Measurements from ENCODE around the gene SVOPL.

The SVOPL gene

DNA sequence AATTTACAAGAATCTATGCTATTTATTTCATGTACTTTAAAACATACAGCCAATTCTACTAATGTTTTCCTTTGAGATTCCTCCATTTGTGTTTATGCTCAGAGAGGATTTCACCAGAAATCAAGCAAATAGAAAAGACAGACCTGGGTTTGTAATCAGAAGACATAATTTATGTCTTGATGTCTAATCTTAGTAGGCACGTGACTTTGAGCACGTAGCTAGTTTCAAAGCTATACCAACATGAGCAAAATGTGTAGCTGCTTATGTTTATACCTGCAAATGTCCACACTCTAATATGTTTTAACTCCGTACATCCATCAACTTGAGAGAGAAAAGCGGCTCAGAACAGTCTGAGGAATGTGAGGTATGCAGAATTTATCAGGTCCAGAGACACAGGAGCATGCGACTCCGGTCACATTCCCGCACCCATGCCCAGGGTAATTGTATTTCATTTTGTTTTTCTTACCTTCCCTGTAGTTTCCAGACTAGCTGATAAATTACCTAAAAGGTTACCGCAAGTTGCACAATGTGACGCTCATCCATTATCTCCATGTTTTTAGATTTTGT, 40.0 kb downstream of the SVOPL start:
- DNase-seq (ENCODE audit: low spot score) = no peak

DNA sequence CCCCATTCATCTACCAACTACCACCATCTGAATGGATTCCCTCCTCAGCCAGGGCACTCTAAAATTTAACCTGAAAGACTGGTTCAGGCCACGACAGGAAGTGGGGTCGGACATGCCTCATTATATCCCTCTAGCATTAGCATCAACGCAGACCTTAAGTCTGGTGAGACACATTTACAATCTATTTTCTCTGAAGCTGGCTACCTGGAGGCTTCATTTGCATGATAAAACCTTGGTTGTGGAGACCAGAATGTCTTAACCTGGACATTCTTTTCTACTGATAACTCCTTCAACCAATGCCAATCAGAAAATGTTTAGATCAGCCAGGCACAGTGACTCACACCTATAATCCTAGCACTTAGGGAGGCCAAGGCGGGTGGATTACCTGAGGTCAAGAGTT, 42.3 kb downstream of the SVOPL start:
- no peak for DNase-seq (ENCODE audit: low spot score)

DNA sequence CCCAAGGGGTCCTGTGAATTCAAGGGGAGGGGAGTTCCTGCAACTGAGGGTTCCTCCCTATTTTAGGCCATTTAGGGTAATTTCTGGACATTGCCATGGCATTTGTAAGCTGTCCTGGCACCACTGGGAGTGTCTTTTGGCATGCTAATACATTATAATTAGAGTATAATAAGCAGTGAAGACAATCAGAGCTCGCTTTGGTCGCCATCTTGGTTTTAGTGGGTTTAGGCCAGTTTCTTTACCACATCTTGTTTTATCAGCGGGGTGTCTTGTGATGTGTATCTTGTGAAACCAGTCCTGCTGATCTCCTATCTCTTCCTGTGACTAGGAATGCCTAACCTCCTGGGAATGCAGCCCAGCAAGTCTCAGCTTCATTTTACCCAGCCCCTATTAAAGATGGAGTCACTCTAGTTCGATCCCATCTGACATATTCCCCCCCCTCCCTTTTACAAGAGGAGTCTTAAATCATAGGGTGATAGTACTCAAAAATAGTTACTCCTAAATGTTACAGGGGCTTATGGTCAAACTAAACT, 43.2 kb downstream of the SVOPL start:
- DNase-seq (ENCODE audit: low spot score) = no peak

- DNase-seq (ENCODE audit: low spot score) = no peak
Observed at GRCh38 chr7:138656952-138657351, 44.2 kb downstream of the SVOPL start.

DNA sequence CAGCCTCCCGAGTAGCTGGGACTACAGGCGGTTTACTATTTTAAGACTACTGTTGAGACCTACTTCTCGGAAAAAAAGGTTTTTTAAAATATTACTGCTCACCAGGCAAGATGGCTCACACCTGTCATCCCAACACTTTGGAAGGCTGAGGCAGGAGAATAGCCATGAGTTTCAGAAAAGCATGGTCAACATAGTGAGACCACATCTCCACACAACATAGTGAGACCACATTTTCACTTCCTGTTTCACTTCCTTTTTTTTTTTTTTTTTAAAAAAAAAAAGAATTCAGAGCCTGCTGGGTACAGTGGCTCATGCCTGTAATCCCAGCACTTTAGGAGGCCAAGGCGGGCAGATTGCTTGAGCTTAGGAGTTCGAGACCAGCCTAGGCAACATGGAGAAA, 46.5 kb downstream of the SVOPL start:
- DNase-seq (ENCODE audit: low spot score) = no peak

- no peak for DNase-seq (ENCODE audit: low spot score)
Observed at GRCh38 chr7:138649506-138649905, 51.7 kb downstream of the SVOPL start.

DNA sequence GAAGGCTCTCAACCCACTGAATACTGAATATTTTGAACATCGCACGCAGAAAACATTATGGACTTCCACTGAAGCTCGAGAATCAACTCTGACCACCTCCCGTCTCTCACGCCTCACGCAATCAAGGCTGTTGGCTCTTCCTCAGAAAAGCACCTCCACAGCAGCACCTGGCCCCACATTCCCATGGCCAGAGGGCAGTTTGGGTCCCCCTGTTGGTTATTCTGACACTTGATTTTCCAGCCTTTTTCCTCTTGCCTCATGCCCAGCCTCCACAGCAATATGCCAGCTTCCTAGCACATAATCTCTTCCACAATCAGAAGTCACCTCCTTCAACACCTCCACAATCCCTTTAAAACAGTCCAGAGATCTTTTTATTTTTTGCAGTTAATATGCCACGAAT, 55.9 kb downstream of the SVOPL start:
- DNase-seq (ENCODE audit: low spot score) = no peak

- no peak for DNase-seq (ENCODE audit: low spot score)
Observed at GRCh38 chr7:138632826-138633602, 68.1 kb downstream of the SVOPL start.

DNA sequence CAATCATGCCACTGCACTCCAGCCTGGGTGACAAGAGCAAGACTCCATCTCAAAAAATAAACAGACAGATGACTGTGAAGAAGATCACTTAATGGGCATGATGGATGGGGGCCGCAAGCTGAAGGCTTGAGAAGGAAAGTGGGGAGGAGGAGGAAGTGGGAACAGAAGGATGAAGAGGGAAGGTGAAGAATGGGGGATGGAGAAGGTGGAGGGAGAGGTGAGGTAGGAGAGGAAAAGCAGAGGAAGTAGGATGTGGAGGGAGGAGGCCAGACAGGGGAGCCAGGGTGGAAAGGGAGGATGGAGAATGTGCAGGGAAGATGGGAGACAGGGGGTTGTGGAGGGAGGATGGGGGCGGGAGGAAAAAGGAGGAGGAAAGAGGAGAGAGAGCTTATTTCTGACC, 68.8 kb downstream of the SVOPL start:
- no peak for DNase-seq (ENCODE audit: low spot score)

DNA sequence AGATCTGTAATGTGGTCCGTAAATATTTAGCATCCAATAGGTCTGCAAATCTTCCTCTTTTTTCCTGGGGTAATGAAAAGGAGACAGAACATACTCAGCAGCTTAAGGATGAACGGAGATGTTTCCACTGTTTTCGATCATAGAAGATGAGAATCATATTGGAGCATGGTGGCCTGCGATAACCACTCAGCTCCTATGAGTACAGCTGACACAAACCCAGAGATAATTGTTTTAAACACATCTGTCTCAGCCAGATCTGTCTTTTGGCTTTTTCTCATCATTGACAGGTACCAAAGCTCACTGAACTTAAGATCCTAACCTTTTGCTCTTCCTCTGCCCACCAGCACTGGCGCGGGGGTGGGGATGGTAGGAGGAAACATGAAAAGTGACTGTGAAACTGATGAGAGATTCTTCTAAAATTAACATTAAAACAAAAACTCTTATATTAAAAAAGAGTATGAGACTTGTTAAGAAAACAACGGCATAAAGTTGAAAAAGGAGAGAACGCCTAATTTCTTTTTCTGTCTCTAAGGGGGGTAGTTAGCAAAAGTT, 71.0 kb downstream of the SVOPL start:
- DNase-seq (ENCODE audit: low spot score) = no peak

GRCh38 chr7:138627361-138627760, 73.8 kb downstream of the SVOPL start:
- DNase-seq (ENCODE audit: low spot score) = no peak

- no peak for DNase-seq (ENCODE audit: low spot score)
Observed at GRCh38 chr7:138626846-138627245, 74.3 kb downstream of the SVOPL start.

GRCh38 chr7:138625849-138626230, 75.3 kb downstream of the SVOPL start:
- DNase-seq (ENCODE audit: low spot score) = no peak

DNA sequence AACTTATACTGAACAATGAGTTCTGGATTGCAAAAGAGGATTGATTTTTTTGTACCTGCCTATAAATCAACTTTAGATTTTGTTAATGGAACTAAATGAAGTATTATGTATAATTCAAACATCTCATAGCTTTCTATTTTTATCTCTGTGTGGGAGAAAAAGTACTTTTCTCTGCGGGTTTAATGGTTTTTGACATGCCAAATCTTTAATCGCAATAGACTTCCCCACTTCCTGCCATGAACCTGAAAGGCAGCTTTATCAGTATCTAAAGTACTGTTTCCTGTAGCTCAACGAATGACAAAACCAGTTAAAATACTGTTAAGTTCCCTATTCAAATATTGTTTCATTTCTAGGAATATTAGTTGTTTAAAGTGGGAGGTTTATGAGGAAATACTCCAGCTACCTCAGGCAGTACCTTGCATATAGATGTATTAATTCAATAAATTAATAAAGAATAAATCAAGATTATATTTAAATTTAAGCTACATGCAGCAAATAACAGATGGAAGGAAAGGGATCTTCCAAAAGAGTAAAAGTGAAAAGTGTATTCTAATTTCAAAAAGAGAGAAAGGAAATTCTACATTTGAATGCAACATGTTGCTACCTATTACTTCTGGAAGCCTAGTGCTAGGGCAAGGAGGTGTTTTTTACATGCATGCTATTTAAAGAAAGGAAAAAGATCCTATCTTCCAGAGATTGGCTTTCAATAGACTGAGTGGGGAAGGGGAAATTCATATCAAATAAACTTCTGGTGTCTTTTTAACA, 75.9 kb downstream of the SVOPL start:
- DNase-seq (ENCODE audit: low spot score) = no peak

DNA sequence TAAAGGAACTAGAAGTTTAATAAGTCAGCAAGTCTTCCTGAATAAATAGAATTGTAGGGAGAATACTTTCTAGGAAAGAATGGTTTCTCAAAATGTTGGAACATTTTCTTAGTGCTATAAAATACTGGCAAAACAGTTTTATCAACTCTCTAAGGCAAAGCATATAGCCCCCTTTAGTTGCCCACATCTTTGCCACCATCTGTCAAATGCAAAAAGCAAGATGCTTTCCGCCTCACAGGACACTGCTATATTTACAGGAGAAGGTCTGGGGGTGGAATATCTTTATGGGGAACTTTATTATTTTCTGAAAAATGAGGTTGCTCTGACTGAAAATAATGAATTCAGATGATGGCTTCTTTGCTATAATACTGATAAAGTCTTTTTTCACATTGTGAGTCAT, 78.3 kb downstream of the SVOPL start:
- DNase-seq (ENCODE audit: low spot score) = no peak

GRCh38 chr7:138618933-138619332, 82.2 kb downstream of the SVOPL start:
- DNase-seq (ENCODE audit: low spot score) = no peak

GRCh38 chr7:138618506-138618905, 82.7 kb downstream of the SVOPL start:
- DNase-seq (ENCODE audit: low spot score) = no peak

GRCh38 chr7:138616085-138616484, 85.1 kb downstream of the SVOPL start:
- no peak for DNase-seq (ENCODE audit: low spot score)

DNA sequence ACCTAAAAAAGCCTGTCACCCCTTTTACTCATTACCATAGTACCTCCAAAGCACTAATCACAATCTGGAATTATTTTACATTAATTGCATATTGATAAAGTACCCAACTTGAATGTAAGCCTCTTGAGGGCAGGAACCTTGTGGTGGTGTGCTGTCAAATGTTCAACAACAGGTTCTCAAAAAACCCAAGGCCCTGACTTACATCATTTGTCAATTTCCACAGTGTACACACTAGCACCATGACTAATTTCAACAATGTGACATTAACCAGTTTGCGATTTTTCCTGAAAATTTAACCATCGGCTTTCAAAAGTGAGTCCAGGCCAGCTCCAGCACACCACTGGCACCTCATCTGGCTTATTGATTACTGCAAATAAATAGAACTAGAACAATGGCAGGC, 87.5 kb downstream of the SVOPL start:
- no peak for DNase-seq (ENCODE audit: low spot score)

DNA sequence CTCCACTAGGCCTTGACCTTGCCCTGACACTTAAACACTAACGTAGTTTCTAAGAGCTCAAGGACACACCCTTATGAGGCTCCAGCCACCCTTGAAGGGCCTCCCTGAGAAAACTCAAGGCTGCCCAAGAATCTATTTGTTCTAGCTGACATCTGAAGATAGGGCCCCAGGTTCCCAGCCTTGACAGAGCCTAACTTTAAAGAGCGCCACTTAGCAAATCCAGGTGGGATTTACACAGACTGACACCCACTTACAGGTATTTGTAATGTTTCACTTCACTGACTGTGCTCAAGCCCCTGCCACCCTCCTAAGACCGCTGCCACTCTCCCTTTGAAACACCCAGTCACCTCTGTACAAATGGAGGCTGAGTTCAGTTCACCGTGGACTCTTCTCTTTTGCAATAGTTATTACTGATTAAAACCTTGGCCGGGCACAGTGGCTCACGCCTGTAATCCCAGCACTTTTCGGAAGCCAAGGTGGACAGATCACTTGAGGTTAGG, 90.4 kb downstream of the SVOPL start:
- DNase-seq (ENCODE audit: low spot score) = no peak

GRCh38 chr7:138608275-138608674, 92.9 kb downstream of the SVOPL start:
- DNase-seq (ENCODE audit: low spot score) = no peak

Measured in D341Med (cell line).